ENCODE data around the gene MYL6. TPM values are rescaled to one million over a fixed set of nuclear protein-coding genes. Genes with fewer than 3 reads are reported as not detected.
A peak's percentile ranks its signal among the peaks of the same experiment; 100 is the strongest.

Gene MYL6
- total and polyA plus RNA-seq, 2 donors (not counting 3 experiments of a cell fraction or from before 2014, with no cell fraction given), result 2,543 to 8,470 TPM

DNA sequence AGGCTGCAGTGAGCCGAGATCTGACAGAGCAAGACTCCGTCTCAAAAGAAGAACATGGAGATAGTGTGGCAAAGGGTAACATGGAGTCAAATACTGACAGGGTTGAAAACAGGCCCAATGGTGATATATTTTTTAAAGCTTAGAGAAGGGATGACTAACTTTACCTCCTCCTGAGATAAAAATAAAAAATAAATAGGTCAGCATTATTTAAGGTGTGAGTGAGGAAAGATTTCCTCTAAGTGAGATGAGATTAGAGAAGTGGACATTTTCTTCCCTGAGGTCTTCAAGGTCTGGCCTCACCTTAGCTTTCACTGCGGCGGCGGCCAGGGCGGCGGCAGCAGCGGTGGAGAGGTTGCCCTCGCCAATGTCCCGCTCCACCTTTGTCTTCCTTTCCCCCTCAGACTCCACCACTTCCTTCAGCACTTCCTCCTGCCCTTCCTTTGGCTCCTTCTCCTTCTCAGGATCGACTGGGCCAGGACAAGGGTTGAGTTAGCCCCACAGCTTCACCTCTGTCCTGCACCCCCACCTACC lies 11.1 kb downstream of the MYL6 start:
- DNase-seq (ENCODE audit: low read depth, low spot score) (no peak), FAIRE-seq (peak; percentile 55)
- no peaks in the 10 kb centered on the region for H3K9me3 ChIP-seq (replicated peaks; ENCODE audit: control insufficient read depth, insufficient read depth, low read length)
- BruUV-seq (replicated peaks), result no TSS peak
- POLR2A ChIA-PET, result interaction anchor here (1.1 to 1.5 kb wide), 2 partner anchors 10 to 27 kb away, joined by 3 to 7 read pairs; no protein-coding TSS in a partner anchor
- peaks cover 7% of the 10 kb centered on the region for H3K4me1 ChIP-seq (ENCODE audit: control insufficient read depth, extremely low read depth, insufficient read depth, low read length)
- no peak overlapping the region for H2AFZ ChIP-seq (ENCODE audit: low read depth, low read length)
- no peaks in the 10 kb centered on the region for H3K9me1 ChIP-seq (replicated peaks; ENCODE audit: control insufficient read depth, extremely low read depth, insufficient read depth, low read length)
- H3K4me3 ChIP-seq (replicated peaks in 1 of 3; ENCODE audit: insufficient read depth in 1 of 3, low read depth in 1 of 3, low read length in 3 of 3), result no peak overlapping the region
- no peak for TF ChIP-seq POLR2AphosphoS5 (IDR thresholded peaks at IDR 0.05; ENCODE audit: insufficient read depth, low read depth, low read length)
- TF ChIP-seq MYC (IDR thresholded peaks at IDR 0.05; ENCODE audit: low read depth, low read length), result no peak
- TF ChIP-seq POLR2A (IDR thresholded peaks at IDR 0.05; ENCODE audit: low read depth, low read length), result no peak
- TF ChIP-seq GATA2 (IDR thresholded peaks at IDR 0.05; ENCODE audit: insufficient read depth, insufficient read length, low read depth, low read length), result no peak
- TF ChIP-seq, protein P1, sequence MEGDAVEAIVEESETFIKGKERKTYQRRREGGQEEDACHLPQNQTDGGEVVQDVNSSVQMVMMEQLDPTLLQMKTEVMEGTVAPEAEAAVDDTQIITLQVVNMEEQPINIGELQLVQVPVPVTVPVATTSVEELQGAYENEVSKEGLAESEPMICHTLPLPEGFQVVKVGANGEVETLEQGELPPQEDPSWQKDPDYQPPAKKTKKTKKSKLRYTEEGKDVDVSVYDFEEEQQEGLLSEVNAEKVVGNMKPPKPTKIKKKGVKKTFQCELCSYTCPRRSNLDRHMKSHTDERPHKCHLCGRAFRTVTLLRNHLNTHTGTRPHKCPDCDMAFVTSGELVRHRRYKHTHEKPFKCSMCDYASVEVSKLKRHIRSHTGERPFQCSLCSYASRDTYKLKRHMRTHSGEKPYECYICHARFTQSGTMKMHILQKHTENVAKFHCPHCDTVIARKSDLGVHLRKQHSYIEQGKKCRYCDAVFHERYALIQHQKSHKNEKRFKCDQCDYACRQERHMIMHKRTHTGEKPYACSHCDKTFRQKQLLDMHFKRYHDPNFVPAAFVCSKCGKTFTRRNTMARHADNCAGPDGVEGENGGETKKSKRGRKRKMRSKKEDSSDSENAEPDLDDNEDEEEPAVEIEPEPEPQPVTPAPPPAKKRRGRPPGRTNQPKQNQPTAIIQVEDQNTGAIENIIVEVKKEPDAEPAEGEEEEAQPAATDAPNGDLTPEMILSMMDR (IDR thresholded peaks at IDR 0.05; ENCODE audit: extremely low read depth in 1 of 2, insufficient read depth in 1 of 2, low read depth in 1 of 2, low read length in 2 of 2), result no peak
- no peak for TF ChIP-seq JUN (IDR thresholded peaks at IDR 0.05; ENCODE audit: borderline replicate concordance, insufficient read depth, insufficient read length, low read depth)
- TF ChIP-seq EZH2 (IDR thresholded peaks at IDR 0.05; ENCODE audit: borderline replicate concordance, low read depth, low read length, severe bottlenecking), result no peak
- dilution Hi-C loops (cut with MboI; ENCODE audit: extremely low pct_ligation_motif_present, low sequenced_read_pairs), result no loop called here
- no peak overlapping the region for H3K27ac ChIP-seq (ENCODE audit: insufficient read depth, low read depth, low read length)
- no peaks in the 10 kb centered on the region for H3K27me3 ChIP-seq (ENCODE audit: control insufficient read depth in 2 of 2, insufficient read depth in 2 of 2, low read length in 2 of 2)
- no peak overlapping the region for H3K9ac ChIP-seq (replicated peaks; ENCODE audit: extremely low read depth, insufficient read depth, low read length)
- peaks cover 17 to 54% of the 10 kb centered on the region in 2 experiments for H3K36me3 ChIP-seq (ENCODE audit: control insufficient read depth in 2 of 2, extremely low read depth in 1 of 2, insufficient read depth in 2 of 2, low read length in 2 of 2)
- H3K4me2 ChIP-seq (ENCODE audit: insufficient read depth, low read length), result no peak overlapping the region
- CTCF ChIA-PET, result interaction anchor here (1.0 to 2.4 kb wide), 2 partner anchors 20 to 51 kb away, joined by 3 to 6 read pairs; partner anchors contain the start of genes SMARCC2 and ZC3H10
- intact Hi-C loops (cut with micrococcal nuclease), result no loop called here
- no peaks in the 10 kb centered on the region for H3K79me2 ChIP-seq (ENCODE audit: control insufficient read depth, insufficient read depth, low read length)
- no peaks in the 10 kb centered on the region for H4K20me1 ChIP-seq (replicated peaks; ENCODE audit: control insufficient read depth, extremely low read depth, insufficient read depth, low read length)
